Omental fat pad (tissue), 4 donors: Measurements from ENCODE around the gene P2RY1. TPM values are rescaled to one million over a fixed set of nuclear protein-coding genes. Genes with fewer than 3 reads are reported as not detected.

ENCODE experiments used
- ATAC-seq: fragments of 150-250 bp; one replicate; pipeline ENCODE4 v1.9.1; 2016; ENCODE audit warnings: mild to moderate bottlenecking, moderate library complexity; ENCODE audit not compliant: low FRiP score
- DNase-seq: peaks from one replicate; pipeline ENCODE4 v3.0.0-alpha.2; 2019; ENCODE audit warnings: low spot score
- small RNA-seq: library from RNA; depleted of rRNA; stranded (forward); fragments of <200 nt; gene quantifications from one replicate; pipeline ENCODE3, GENCODE V24; 2016
- total RNA-seq, 4 donors: library from RNA; depleted of rRNA; stranded (reverse); fragments of >200 nt; gene quantifications; one replicate each; pipeline ENCODE4 v1.1.0, GENCODE V29; 2016
- TF ChIP-seq, protein P1 (sequence below), 3 donors: fragments of 450-650 bp; IDR thresholded peaks; one replicate each; pipeline ENCODE4 v1.5.1; 2016 to 2017; ENCODE audit warnings: antibody characterized with exemption in 3 of 3, mild to moderate bottlenecking in 3 of 3, moderate library complexity in 2 of 3

The P2RY1 gene
- total RNA-seq, 4 donors from 2014 or later: 2.7 to 6.0 (median 5.1) TPM

DNA sequence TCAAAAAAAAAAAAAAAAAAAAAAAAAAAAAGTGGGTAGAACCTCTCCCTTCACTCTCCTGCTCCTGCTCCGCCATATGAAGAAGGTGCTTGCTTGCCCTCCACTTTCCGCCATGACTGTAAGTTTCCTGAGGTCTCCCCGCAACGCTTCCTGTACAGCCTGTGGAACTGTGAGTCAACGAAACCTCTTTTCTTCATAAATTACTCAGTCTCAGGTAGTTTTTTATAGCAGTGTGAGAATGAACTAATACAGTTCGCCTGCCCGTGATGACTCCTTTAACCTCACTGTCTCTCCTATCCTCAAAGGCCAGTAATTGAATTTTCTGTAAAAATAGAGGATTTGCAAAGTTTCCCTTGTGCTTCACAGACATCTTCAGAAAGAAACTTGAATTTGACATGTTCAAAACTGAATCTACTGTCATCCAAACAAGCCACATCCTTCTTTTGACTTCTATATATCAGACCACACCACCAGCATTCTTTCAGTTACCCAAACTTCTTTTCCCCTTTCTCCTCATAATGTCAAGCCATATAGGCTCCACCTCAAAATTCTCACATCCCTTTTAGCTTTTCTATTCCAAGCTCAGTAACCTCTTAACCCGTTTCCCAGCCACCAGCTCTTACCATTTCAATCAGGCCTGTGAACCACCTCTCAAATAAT is 44.3 kb downstream of the P2RY1 start:
- no peak for DNase-seq
- TF ChIP-seq, protein P1, sequence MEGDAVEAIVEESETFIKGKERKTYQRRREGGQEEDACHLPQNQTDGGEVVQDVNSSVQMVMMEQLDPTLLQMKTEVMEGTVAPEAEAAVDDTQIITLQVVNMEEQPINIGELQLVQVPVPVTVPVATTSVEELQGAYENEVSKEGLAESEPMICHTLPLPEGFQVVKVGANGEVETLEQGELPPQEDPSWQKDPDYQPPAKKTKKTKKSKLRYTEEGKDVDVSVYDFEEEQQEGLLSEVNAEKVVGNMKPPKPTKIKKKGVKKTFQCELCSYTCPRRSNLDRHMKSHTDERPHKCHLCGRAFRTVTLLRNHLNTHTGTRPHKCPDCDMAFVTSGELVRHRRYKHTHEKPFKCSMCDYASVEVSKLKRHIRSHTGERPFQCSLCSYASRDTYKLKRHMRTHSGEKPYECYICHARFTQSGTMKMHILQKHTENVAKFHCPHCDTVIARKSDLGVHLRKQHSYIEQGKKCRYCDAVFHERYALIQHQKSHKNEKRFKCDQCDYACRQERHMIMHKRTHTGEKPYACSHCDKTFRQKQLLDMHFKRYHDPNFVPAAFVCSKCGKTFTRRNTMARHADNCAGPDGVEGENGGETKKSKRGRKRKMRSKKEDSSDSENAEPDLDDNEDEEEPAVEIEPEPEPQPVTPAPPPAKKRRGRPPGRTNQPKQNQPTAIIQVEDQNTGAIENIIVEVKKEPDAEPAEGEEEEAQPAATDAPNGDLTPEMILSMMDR (IDR thresholded peaks at IDR 0.05): no peak
- no peak for ATAC-seq

DNA sequence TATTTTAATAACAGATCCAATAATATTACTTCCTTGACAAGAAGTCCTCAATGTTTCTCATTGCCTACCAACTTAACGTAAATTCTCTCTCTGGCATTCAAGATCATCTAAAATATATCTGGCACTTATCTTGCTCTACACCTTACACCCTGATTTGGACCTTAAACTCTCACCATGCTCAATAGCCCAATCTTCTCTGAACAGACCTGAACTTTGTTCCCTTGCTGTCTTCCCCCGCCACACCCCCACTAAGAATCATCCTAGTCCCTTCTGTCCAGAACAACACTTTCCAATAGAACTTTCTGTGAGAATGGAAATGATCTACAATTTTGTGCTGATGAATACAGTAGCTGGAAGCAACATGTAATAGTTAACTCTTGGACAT is 44.9 kb downstream of the P2RY1 start:
- ATAC-seq (no peak), DNase-seq (no peak)
- TF ChIP-seq, protein P1 (IDR thresholded peaks at IDR 0.05): no peak

DNA sequence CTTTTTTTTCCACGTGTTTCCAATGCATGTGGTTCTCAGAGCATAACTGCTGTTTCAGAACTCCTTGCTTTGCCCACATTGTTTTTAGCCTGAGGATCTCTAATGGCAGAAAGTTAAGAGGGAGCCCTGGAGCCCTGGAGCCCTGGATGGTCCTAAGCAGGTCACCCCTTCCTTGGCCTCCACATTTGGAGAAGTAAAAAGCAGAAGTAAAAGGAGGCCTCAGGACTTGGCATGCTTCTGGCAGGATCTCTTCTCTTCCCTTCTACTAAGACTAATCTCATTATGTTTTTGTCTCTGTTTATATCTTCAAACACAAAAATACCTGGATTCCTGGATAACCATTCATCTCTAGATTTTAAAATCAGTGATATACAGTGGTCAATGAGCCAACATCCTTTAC is 50.1 kb downstream of the P2RY1 start:
- ATAC-seq: no peak
- DNase-seq: no peak
- TF ChIP-seq, protein P1 (IDR thresholded peaks at IDR 0.05): no peak

Small RNAs within 50 kb of the gene (small RNA-seq; reads per million reads assigned to genes)
- not detected for gene ATP5MGP5
